GM23248 (cell line): ENCODE results near the gene SH3BP1. TPM values are rescaled to one million over a fixed set of nuclear protein-coding genes. Genes with fewer than 3 reads are reported as not detected.

ENCODE experiments used
- DNase-seq: peaks from one replicate; pipeline ENCODE4 v3.0.0-alpha.2; 2015
- H2AFZ ChIP-seq: fragments of 200-600 bp; sonication (generic); 2 replicates; pipeline ENCODE4 v1.6.1; 2016; ENCODE audit warnings: antibody characterized with exemption
- H3F3A ChIP-seq: fragments of 200-600 bp; sonication (generic); 2 replicates; pipeline ENCODE4 v1.6.1; 2016; ENCODE audit warnings: mild to moderate bottlenecking, antibody characterized with exemption, mixed run types; ENCODE audit not compliant: insufficient read depth
- H3K27ac ChIP-seq: fragments of 200-600 bp; sonication (generic); 2 replicates; pipeline ENCODE4 v1.5.1; 2016; ENCODE audit warnings: mild to moderate bottlenecking
- H3K27me3 ChIP-seq: fragments of 200-600 bp; sonication (generic); replicated peaks from 2 replicates; pipeline ENCODE4 v1.6.1; 2016; ENCODE audit warnings: mild to moderate bottlenecking; ENCODE audit not compliant: insufficient read depth
- H3K36me3 ChIP-seq: fragments of 200-600 bp; sonication (generic); 2 replicates; pipeline ENCODE4 v1.6.1; 2016; ENCODE audit warnings: low read depth, mild to moderate bottlenecking
- H3K4me1 ChIP-seq: fragments of 200-600 bp; sonication (generic); 2 replicates; pipeline ENCODE4 v1.6.1; 2016; ENCODE audit warnings: mild to moderate bottlenecking; ENCODE audit not compliant: insufficient read depth
- H3K4me2 ChIP-seq: fragments of 200-600 bp; sonication (generic); one replicate; pipeline ENCODE4 v1.6.1; 2016; ENCODE audit warnings: mild to moderate bottlenecking; ENCODE audit not compliant: unreplicated experiment
- H3K4me3 ChIP-seq: fragments of 200-600 bp; sonication (generic); 2 replicates; pipeline ENCODE4 v1.5.1; 2016; ENCODE audit warnings: mild to moderate bottlenecking
- H3K79me2 ChIP-seq: fragments of 200-600 bp; sonication (generic); 2 replicates; pipeline ENCODE4 v1.6.1; 2016; ENCODE audit warnings: mild to moderate bottlenecking; ENCODE audit not compliant: insufficient read depth
- H3K9ac ChIP-seq: fragments of 200-600 bp; sonication (generic); 2 replicates; pipeline ENCODE4 v1.6.1; 2016; ENCODE audit warnings: mild to moderate bottlenecking
- H3K9me2 ChIP-seq: fragments of 200-600 bp; sonication (generic); 2 replicates; pipeline ENCODE4 v1.6.1; 2016; ENCODE audit warnings: mixed run types, mild to moderate bottlenecking, moderate library complexity; ENCODE audit not compliant: insufficient read depth
- H3K9me3 ChIP-seq: fragments of 200-600 bp; sonication (generic); one replicate; pipeline ENCODE4 v1.6.1; 2017; ENCODE audit warnings: low read depth
- H4K20me1 ChIP-seq: fragments of 200-600 bp; sonication (generic); 2 replicates; pipeline ENCODE4 v1.6.0; 2016; ENCODE audit not compliant: insufficient read depth
- EZH2 ChIP-seq: fragments of 200-600 bp; sonication (generic); IDR thresholded peaks from 2 replicates; pipeline ENCODE4 v1.6.1; 2018; ENCODE audit warnings: antibody characterized with exemption, mild to moderate bottlenecking; ENCODE audit not compliant: insufficient read depth, poor library complexity, severe bottlenecking
- EZH2phosphoT487 ChIP-seq: fragments of 200-600 bp; sonication (generic); IDR thresholded peaks from 2 replicates; pipeline ENCODE4 v1.6.1; 2018; ENCODE audit warnings: antibody characterized with exemption, moderate library complexity, mild to moderate bottlenecking, low read depth; ENCODE audit not compliant: insufficient read depth
- WGBS, 2 experiments: methylation state at CpG; one replicate each; pipeline ENCODE4 v1.1.6; 2015 to 2017; ENCODE audit warnings: low lambda C conversion rate in 2 of 2, low coverage in 1 of 2; ENCODE audit errors: missing lambda C conversion rate in 2 of 2; 5-methylcytosine and 5-hydroxymethylcytosine counted together
- in situ Hi-C: fragments of 300-500 bp; cut with MboI; formaldehyde crosslinking; loops from 2 replicates; pipeline ENCODE4 v1.15.0; 2020
- polyA plus RNA-seq: library from polyadenylated mRNA; unstranded; fragments of >200 nt; fragmentation: Nextera tagmentation; extraction: Ambion mirVana; gene quantifications from 2 replicates; pipeline ENCODE4 v1.2.1, GENCODE V29; 2016
- total RNA-seq: library from RNA; depleted of rRNA; stranded (reverse); fragments of >200 nt; shearing (Covaris generic); gene quantifications from 2 replicates; pipeline ENCODE4 v1.2.3, GENCODE V29; 2014

The SH3BP1 gene
- total and polyA plus RNA-seq, 2 experiments from 2014 or later: 0.81 to 9.9 TPM

- peak; percentile 64 for DNase-seq
- H2AFZ ChIP-seq: peak overlapping the region; percentile 99
- in situ Hi-C loops: no loop called here
- no peaks in the 10 kb centered on the region for H3K9me3 ChIP-seq
- H3K4me1 ChIP-seq: peaks cover 35% of the 10 kb centered on the region
- peak overlapping the region; percentile 97 for H3K4me2 ChIP-seq
- no peaks in the 10 kb centered on the region for H3K36me3 ChIP-seq
- H3K27me3 ChIP-seq: no peaks in the 10 kb centered on the region
- TF ChIP-seq EZH2phosphoT487: no peak
- TF ChIP-seq EZH2: no peak
- H3K27ac ChIP-seq: peak overlapping the region; percentile 84
- 1 to 2% methylated on average over 5 to 6 of the region's 6 CpGs for WGBS, 2 experiments
- peak overlapping the region; percentile 86 for H3K4me3 ChIP-seq
- H3F3A ChIP-seq: peaks cover 31% of the 10 kb centered on the region
- 0 out of 2 replicates have a peak, but pooled peaks cover 2% of the 10 kb centered on the region for H4K20me1 ChIP-seq
- H3K9ac ChIP-seq: peak overlapping the region; percentile 85
- H3K79me2 ChIP-seq: peaks cover 28% of the 10 kb centered on the region
- H3K9me2 ChIP-seq: no peaks in the 10 kb centered on the region
Measured at GRCh38 chr22:37657590-37658132, 18.2 kb downstream of the SH3BP1 start.

DNA sequence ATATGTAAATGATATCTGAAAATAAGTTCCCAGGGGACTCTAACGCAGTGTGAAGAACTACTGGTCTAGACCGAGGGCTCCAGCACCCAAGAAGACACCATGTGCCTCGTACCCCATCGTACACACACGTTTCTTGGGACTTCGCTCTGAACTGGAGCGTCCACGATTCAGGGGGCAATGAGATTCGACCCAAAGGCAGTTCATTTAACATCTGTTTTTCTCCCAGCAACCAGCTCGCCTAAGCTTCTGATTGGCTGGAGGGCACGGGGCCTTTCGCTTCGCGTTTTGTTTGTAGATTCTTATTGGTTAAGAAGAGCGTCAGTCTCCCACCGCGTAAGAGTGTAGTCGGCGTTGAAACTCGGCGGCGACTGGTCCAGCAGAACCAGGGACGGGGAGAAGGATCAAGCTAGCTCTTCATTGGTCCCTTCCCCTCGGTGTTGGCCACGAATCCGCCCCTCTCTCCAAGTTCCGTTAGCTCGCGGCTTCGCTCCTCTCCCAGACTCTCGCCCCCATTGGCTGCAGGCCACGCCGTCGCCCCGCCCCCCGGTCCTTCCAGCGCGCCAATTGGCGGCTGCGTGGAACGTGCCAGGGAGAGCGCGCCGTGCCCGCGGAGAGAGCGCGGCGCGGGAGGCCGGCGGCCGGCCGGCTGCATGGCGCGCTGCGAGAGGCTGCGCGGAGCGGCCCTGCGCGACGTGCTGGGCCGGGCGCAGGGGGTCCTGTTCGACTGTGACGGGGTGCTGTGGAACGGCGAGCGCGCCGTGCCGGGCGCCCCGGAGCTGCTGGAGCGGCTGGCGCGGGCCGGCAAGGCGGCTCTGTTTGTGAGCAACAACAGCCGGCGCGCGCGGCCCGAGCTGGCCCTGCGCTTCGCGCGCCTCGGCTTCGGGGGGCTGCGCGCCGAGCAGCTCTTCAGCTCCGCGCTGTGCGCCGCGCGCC is 18.9 kb downstream of the SH3BP1 start, which contains the start of gene PDXP:
TSS of gene PDXP (plus strand) at position 591 of the 933 bp plus-strand sequence. CDS start at position 651, 60 bp downstream.
- H3K9me3 ChIP-seq: no peaks in the 10 kb centered on the region
- H4K20me1 ChIP-seq: 0 out of 2 replicates have a peak, but pooled peaks cover 2% of the 10 kb centered on the region
- H3K36me3 ChIP-seq: no peaks in the 10 kb centered on the region
- peak within 1 kb of the TSS; percentile 86 for H3K4me3 ChIP-seq
- in situ Hi-C loops: no loop called here
- no peaks in the 10 kb centered on the region for H3K27me3 ChIP-seq
- H3K9ac ChIP-seq: peak within 1 kb of the TSS; percentile 85
- H2AFZ ChIP-seq: peak within 1 kb of the TSS; percentile 99
- peak; percentile 100 for DNase-seq
- peaks cover 35% of the 10 kb centered on the region for H3K4me1 ChIP-seq
- H3K4me2 ChIP-seq: peak within 1 kb of the TSS; percentile 97
- peaks cover 31% of the 10 kb centered on the region for H3F3A ChIP-seq
- H3K79me2 ChIP-seq: peaks cover 36% of the 10 kb centered on the region
- H3K27ac ChIP-seq: peak within 1 kb of the TSS; percentile 84
- no peak for TF ChIP-seq EZH2phosphoT487
- no peaks in the 10 kb centered on the region for H3K9me2 ChIP-seq
- 0 to 1% methylated on average over 43 to 68 of the region's 101 CpGs for WGBS, 2 experiments

GRCh38 chr22:37659066-37659896 is 19.8 kb downstream of the SH3BP1 start:
- Histone ChIP-seq H3K9ac (peak overlapping the region; percentile 69), H4K20me1 (0 out of 2 replicates have a peak, but pooled peaks cover 2% of the 10 kb centered on the region), H3F3A (peaks cover 31% of the 10 kb centered on the region), H3K4me1 (peaks cover 35% of the 10 kb centered on the region), H3K36me3 (no peaks in the 10 kb centered on the region), H3K79me2 (peaks cover 45% of the 10 kb centered on the region), H3K9me3 (no peaks in the 10 kb centered on the region), H3K4me2 (peak overlapping the region; percentile 82), H3K4me3 (peak overlapping the region; percentile 86), H3K27ac (no peak overlapping the region), H2AFZ (no peak overlapping the region), H3K9me2 (no peaks in the 10 kb centered on the region), H3K27me3 (no peaks in the 10 kb centered on the region)
- in situ Hi-C loops: no loop called here
- TF ChIP-seq EZH2: no peak
- TF ChIP-seq EZH2phosphoT487: no peak
- peak; percentile 27 for DNase-seq
- 8 to 12% methylated on average over 36 to 54 of the region's 68 CpGs for WGBS, 2 experiments
